HG03378 (cell line): ENCODE measurements around the gene PSMD11.

Experiments used
- ATAC-seq: cut with Tn5 transposase; IDR thresholded peaks from one replicate; pipeline ENCODE4 v1.9.1; 2021; ENCODE audit warnings: mild to moderate bottlenecking, moderate library complexity; ENCODE audit not compliant: unreplicated experiment

The PSMD11 gene

DNA sequence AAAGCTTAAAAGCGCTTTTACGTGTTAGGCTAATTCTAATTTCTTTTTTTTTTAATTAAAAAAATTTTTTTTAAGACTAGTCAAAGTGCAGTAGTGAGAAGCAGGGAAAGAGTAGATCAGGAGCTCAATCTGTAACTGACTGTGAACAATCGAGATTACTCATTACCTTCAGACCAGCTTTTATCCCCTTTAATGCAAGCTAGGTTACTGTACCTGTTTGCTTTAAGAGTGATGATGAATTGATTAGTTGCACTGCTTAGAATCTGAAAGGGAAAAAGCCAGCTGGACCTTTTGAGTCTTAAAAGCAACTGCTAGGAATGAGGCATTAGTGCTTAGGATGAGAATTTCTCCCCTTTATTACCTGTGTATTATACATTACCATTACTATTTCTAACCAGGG lies 19.0 kb downstream of the PSMD11 start:
- no peak for ATAC-seq

DNA sequence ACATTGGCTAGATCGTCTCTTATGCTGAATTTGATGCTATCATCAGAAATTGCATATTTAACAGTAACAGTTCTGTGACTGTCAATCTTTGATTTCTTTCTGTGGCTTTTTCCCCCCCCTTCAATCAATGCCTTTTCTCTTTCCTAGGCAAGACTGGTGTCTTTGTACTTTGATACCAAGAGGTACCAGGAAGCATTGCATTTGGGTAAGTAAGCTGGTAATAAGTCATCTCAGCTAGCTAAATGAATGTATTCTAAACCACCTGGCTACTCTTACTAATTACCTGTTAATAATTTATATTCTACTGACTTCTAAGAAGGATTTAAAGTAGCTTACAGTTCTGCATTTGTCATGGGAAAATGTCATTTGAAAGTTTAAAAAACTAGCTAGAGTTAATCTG lies 20.1 kb downstream of the PSMD11 start:
- ATAC-seq = no peak

DNA sequence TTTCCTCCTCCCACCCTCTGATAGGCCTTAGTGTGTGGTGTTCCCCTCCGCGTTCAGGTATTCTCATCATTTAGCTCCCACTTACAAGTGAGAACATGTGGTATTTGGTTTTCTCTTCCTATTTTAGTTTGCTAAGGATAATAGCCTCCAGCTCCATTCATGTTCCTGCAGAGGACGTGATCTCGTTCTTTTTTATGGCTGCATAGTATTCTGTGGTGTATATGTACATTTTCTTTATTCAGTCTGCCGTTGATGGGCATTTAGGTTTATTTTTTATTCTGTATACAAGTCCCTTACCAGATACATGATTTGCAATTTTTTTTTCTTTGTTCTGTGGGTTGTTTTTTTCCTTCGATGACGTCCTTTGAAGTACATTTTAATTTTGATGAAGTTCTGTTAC lies 23.6 kb downstream of the PSMD11 start:
- ATAC-seq = no peak

GRCh38 chr17:32470405-32471167 lies 26.3 kb downstream of the PSMD11 start:
- ATAC-seq = no peak

DNA sequence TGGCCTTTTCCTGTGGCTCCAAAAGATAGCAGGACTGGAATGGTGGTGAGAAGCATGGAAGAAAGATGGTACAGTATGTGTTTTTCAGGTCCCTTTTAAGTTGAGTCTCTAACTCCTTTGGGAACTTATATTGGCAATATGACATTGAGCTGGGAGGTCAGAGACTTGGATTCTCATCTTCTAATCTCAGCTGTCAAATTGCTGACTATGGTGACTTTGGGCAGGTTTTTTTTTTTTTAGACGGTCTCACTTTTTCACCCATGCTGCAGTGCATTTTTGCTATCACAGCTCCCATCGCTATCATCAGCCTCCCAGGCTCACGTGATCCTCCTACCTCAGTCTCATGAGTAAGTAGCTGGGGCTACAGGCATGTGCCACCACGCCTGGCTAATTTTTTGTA lies 27.3 kb downstream of the PSMD11 start:
- no peak for ATAC-seq

DNA sequence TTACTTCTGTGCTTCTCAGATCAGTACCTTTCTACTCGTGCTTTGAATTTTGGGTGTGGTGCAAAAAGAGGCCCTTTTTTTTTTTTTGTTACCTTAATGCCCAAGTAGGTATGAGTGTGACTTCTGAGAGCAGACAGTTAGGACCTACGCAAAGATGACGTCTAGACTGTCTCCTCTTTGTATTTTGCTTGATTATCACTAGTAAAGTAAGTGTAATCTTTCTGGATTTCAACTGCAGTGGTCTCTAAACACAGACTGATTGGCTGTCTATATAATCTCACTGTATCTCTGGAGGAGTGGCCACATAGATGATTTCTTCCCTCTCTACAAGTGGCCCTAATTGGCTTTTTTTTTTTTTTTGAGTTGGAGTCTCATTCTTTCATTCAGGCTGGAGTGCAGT lies 30.9 kb downstream of the PSMD11 start:
- ATAC-seq = no peak

DNA sequence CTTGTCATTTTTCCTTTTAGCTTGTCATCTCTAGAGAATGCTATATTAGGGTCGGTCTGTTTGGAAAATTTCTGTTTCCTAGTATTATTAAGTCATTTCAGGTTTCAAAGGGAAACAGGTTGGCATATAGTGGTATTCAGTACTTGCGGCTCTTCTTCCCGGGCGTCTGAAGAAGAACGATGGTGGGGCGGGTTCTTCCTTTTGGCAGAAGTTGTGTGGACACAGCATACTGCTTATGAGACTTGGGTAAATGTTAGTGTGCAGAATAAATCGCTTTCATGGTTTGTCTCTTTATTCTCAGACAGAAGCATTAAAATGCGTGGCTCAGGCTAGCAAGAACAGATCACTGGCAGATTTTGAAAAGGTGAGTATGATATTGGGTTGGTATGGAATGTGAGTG lies 32.9 kb downstream of the PSMD11 start:
- no peak for ATAC-seq

DNA sequence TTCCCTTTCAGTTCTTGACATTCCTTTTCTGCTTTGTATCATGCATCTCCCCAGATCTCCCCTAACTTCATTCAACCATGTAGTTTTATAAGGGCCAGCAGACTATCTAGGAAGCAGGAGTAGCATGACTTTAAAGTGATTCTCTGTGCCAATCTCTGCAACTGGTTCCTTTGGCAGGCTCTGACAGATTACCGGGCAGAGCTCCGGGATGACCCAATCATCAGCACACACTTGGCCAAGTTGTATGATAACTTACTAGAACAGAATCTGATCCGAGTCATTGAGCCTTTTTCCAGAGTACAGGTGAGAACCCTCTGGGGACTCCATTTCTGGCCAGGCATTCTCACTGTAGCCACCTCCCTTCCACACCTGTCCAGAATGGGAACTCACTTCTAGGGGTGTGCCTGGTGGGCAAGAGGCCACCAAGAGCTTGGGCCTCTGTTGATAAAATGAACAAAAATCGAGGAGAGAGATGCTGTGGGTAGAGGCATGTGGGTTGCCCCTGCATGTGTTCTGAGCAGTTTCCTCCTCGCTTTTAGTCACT lies 34.8 kb downstream of the PSMD11 start:
- no peak for ATAC-seq

- ATAC-seq = no peak
Observed at GRCh38 chr17:32481193-32481592, 36.9 kb downstream of the PSMD11 start.

DNA sequence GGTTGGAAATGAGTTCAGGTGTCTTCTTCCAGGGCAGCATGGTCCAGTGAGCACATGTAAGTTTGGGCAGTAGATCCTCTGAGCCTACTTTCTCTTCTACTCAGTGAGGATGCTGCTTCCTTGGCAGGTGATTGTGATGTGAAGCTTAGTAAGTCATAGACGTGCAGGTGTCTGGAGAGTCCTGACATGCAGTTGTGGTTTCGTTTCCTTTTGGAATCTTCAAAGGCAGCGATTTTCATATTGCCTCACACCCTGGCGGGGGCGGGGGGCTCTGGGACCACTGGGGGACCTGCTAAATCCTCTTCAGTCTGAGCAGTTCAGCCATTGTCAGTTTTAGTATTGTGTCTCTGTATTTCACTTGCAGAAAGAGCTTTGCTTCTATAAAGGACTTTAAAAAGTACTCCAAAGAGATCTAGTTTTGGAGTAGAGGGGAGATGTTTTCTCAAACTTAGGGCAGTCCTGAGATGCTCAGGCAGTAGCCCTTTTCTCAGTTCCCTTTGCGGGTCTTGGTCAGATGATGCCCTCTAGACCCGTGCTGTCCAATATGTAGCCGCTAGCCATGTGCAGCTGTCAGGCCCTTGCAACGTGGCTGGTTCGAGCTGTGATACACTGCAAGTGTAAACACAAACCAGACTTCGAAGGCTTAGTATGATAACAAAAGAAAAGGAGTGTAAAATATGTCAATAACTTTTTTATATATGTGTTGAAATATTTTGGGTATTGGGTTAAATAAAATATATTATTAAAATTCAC lies 38.4 kb downstream of the PSMD11 start:
- no peak for ATAC-seq

- no peak for ATAC-seq
Observed at GRCh38 chr17:32483451-32484019, 39.2 kb downstream of the PSMD11 start.

DNA sequence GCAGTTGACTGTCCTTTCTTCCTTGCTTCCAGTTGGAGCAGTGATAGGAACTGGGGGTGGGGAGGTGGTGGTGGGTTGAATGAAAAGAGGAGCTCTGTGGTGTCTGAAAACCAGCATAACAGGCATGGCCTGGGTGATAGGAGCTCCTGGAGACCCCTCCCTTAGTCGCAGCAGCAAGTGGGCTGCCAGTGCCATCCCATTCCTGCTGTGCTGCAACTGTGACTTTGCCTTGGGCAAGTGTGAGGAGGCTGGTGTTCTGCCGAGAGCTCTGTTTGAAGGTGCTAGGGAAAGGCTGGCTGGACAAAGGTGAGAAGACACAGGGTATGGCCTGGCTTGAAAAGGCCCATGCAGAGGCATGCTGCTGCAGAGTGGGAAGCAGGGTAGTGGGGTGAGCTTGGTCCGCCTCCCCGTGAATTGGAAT lies 39.7 kb downstream of the PSMD11 start:
- ATAC-seq = no peak

- ATAC-seq = no peak
Observed at GRCh38 chr17:32484628-32485027, 40.3 kb downstream of the PSMD11 start.

- no peak for ATAC-seq
Observed at GRCh38 chr17:32485261-32486110, 41.2 kb downstream of the PSMD11 start.

- no peak for ATAC-seq
Observed at GRCh38 chr17:32486111-32486700, 41.9 kb downstream of the PSMD11 start.

DNA sequence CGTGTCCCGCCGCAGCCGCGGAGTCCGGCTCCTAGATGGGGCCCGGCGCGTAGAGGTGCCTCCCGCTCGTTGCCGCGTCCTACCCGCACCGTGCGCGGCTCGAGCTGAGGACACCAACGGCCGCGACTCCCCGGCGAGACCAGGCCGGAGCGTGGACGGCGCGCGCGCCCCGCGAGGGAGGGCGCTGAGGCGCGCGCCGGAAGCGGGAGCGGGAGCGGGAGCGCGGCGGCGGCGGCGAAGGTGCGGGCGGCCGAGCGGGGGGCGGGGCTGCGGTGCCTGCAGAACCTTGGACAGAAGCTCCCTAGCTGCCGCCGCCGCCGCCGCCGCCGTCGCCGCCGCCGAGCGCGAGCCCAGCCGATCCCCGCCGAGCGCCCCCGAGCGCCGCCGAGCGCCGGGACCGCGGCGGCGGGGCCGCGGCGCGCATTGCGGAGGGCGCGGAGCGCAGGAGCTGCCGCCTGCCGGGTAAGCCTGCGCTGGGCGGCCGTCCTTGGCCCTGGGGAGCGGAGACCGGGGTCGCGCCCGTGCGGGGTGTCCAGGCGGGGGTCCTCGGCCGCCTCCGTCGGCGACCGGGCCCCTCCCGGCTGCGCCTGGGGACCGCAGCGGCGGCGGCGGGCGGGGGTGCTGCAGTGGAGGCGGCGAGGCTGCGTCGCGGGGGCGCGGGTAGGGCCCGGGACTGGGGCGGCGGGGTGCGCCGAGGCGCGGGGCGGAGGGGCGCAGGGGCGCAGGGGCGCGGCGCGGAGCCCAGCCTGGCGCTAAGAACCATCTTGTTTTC lies 42.6 kb downstream of the PSMD11 start, which contains the start of gene CDK5R1:
Gene CDK5R1 (plus strand): TSS at position 293 of the 772 bp plus-strand sequence. CDS start 628 bp downstream, outside the sequence.
- no peak for ATAC-seq

DNA sequence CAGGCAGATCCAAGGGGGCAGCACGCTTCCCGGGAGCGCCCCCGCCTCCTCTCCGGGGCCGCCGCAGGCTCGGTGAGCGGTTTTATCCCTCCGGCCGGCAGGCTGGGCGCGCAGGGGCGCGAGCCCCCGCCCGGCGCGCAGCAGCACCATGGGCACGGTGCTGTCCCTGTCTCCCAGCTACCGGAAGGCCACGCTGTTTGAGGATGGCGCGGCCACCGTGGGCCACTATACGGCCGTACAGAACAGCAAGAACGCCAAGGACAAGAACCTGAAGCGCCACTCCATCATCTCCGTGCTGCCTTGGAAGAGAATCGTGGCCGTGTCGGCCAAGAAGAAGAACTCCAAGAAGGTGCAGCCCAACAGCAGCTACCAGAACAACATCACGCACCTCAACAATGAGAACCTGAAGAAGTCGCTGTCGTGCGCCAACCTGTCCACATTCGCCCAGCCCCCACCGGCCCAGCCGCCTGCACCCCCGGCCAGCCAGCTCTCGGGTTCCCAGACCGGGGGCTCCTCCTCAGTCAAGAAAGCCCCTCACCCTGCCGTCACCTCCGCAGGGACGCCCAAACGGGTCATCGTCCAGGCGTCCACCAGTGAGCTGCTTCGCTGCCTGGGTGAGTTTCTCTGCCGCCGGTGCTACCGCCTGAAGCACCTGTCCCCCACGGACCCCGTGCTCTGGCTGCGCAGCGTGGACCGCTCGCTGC lies 43.3 kb downstream of the PSMD11 start:
- no peak for ATAC-seq

DNA sequence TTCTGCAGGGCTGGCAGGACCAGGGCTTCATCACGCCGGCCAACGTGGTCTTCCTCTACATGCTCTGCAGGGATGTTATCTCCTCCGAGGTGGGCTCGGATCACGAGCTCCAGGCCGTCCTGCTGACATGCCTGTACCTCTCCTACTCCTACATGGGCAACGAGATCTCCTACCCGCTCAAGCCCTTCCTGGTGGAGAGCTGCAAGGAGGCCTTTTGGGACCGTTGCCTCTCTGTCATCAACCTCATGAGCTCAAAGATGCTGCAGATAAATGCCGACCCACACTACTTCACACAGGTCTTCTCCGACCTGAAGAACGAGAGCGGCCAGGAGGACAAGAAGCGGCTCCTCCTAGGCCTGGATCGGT lies 43.9 kb downstream of the PSMD11 start:
- ATAC-seq = no peak

DNA sequence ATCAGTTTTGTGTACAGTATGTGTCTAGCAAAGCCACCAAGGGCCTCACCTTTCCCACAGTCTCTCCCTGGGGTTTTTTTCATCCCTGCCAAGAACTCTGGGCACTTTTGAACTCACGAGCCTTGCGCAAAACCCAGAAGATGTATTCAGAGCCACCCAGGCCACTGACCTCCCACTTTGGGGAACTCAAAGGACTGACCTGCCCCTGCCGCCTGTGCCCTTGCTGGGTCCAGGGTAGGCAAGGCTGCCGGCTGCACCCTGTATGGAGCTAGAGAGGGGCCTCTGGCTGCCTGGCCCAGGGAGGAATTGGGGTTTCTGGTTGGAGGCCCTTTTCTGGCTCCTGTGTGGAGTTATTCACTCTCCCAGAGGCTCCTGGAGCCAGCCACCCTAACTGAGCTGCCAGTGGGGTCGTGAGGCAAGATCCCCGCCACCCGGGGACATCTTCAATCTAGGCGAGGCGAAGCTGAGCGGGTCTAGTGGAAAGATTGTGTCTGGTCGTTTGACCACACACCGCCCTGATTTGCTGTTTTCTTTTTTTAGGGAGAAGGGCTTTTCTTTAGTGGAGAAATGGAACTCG lies 44.4 kb downstream of the PSMD11 start:
- no peak for ATAC-seq
